Measurements from ENCODE around the gene TIMM50. TPM values are rescaled to one million over a fixed set of nuclear protein-coding genes. Genes with fewer than 3 reads are reported as not detected.

Gene TIMM50
- total and polyA plus RNA-seq, 2 of the 8 experiments (the other 6 are each of a cell fraction or from before 2014, with no cell fraction given) = 155 to 187 TPM

- WGBS, 2 experiments (ENCODE audit: extremely low coverage in 1 of 2, insufficient coverage in 1 of 2, insufficient read length in 1 of 2, insufficient replicate concordance in 2 of 2, low coverage in 1 of 2, low lambda C conversion rate in 2 of 2, missing lambda C conversion rate in 1 of 2) = 2% methylated on average over 33 of the region's 56 CpGs; no CpG with 5 or more reads in 1 of the 2 experiments
- H2BK120ac ChIP-seq (replicated peaks; ENCODE audit: low read depth, low read length) = no peak within 1 kb of the TSS
- H3K9ac ChIP-seq (replicated peaks in 1 of 4; ENCODE audit: extremely low read depth in 1 of 4, low read depth in 3 of 4, low read length in 3 of 4) = peak within 1 kb of the TSS; percentile 61 to 77 (median 70)
- H3K27ac ChIP-seq (ENCODE audit: low read depth, low read length) = peak within 1 kb of the TSS; percentile 61; the same call in 1 of the 2 replicates
- peaks cover 10% of the 10 kb centered on the region; the same call in 1 of the 2 replicates for H3K23me2 ChIP-seq (ENCODE audit: low read depth, low read length)
- H3K4me1 ChIP-seq (replicated peaks in 1 of 4; ENCODE audit: control insufficient read depth in 3 of 4, insufficient read depth in 4 of 4, low read length in 3 of 4) = peaks cover 0 to 10% (median 5%) of the 10 kb centered on the region in 4 experiments; a peak in 6 of 7 replicates
- H3K4me3 ChIP-seq (ENCODE audit: extremely low read depth in 1 of 4, insufficient read depth in 2 of 4, low read depth in 3 of 4, low read length in 4 of 4) = peak within 1 kb of the TSS; percentile 76 to 95 (median 90)
- peak within 1 kb of the TSS; percentile 79; the same call in 1 of the 2 replicates for H2BK5ac ChIP-seq (ENCODE audit: low read depth, low read length)
- 0 out of 8 replicates have a peak, but pooled peaks cover 0 to under 1% (median 0%) of the 10 kb centered on the region in 4 experiments for H3K36me3 ChIP-seq (ENCODE audit: control insufficient read depth in 2 of 4, insufficient read depth in 4 of 4, low read length in 3 of 4)
- H4K8ac ChIP-seq (ENCODE audit: extremely low read depth, insufficient read depth, low read length) = peak within 1 kb of the TSS; percentile 22
- CTCF ChIA-PET (ENCODE audit: partially characterized antibody) = interaction anchor here (0.9 to 10.7 kb wide), 8 partner anchors 11 to 103 kb away, joined by 3 to 101 read pairs (median 5); partner anchors contain the start of genes EID2, EID2B and PLEKHG2
- FAIRE-seq (no peak), DNase-seq (ENCODE audit: low read depth in 1 of 2, low spot score in 2 of 2) (peak in 1 of 2 experiments; percentile 91)
- peak within 1 kb of the TSS; percentile 45; the same call in 1 of the 2 replicates for H2BK12ac ChIP-seq (ENCODE audit: low read depth, low read length)
- peak within 1 kb of the TSS; percentile 88 for H3K18ac ChIP-seq (ENCODE audit: extremely low read depth, low read length)
- H4K5ac ChIP-seq (ENCODE audit: insufficient read length, low read depth, low read length) = peak within 1 kb of the TSS; percentile 8
- peaks cover 10% of the 10 kb centered on the region for H3K79me1 ChIP-seq (ENCODE audit: low read depth, low read length)
- peak within 1 kb of the TSS; percentile 73 for H2AFZ ChIP-seq (ENCODE audit: low read length)
- POLR2A ChIA-PET (ENCODE audit: partially characterized antibody) = interaction anchor here (0.6 to 4.2 kb wide), 25 partner anchors 8 to 123 kb away, joined by 3 to 24 read pairs (median 5); partner anchors contain the start of genes DLL3, EID2, MED29 and RPS16
- H2AK5ac ChIP-seq (ENCODE audit: low read depth, low read length) = no peak within 1 kb of the TSS
- no peak within 1 kb of the TSS; the same call in 1 of the 2 replicates for H2BK20ac ChIP-seq (ENCODE audit: low read length)
- no peak within 1 kb of the TSS for H3K23ac ChIP-seq (ENCODE audit: insufficient read length)
- peak within 1 kb of the TSS; percentile 38 for H3K4ac ChIP-seq (replicated peaks; ENCODE audit: insufficient read length, low read depth, low read length)
- H3K14ac ChIP-seq (ENCODE audit: insufficient read length) = no peak within 1 kb of the TSS
- peaks cover 0 to 2% (median 0%) of the 10 kb centered on the region in 4 experiments; a peak in 3 of 7 replicates for H3K27me3 ChIP-seq (replicated peaks in 1 of 4; ENCODE audit: control insufficient read depth in 3 of 4, extremely low read depth in 1 of 4, insufficient read depth in 3 of 4, low read length in 3 of 4)
- peak within 1 kb of the TSS; percentile 56 to 85 for H3K4me2 ChIP-seq (ENCODE audit: insufficient read depth in 1 of 2, low read depth in 2 of 2, low read length in 2 of 2)
- H4K20me1 ChIP-seq (replicated peaks in 1 of 2; ENCODE audit: control insufficient read depth in 1 of 2, insufficient read depth in 2 of 2, low read length in 2 of 2) = peaks cover 2 to 3% of the 10 kb centered on the region in 2 experiments
- peak within 1 kb of the TSS; percentile 22 for H4K91ac ChIP-seq (replicated peaks; ENCODE audit: insufficient read length, low read length)
- H3K9me3 ChIP-seq (ENCODE audit: insufficient read depth in 2 of 2, low read depth in 1 of 2, low read length in 1 of 2) = no peaks in the 10 kb centered on the region
- H2BK15ac ChIP-seq (ENCODE audit: low read length) = 0 out of 2 replicates have a peak within 1 kb of the TSS, but pooled peaks have one; percentile 72
- H3K56ac ChIP-seq (replicated peaks; ENCODE audit: insufficient read length, low read depth, low read length) = peak within 1 kb of the TSS; percentile 36
- H3K79me2 ChIP-seq (ENCODE audit: control insufficient read depth in 1 of 2, insufficient read depth in 2 of 2, low read length in 2 of 2) = peaks cover 0 to 7% of the 10 kb centered on the region in 2 experiments; a peak in 3 of 4 replicates
- peak; percentile 100 for TF ChIP-seq SP1 (IDR thresholded peaks at IDR 0.05; ENCODE audit: low read depth, low read length)
- peak; percentile 65 to 75; a peak in 1 of 4 replicates for TF ChIP-seq SIN3A (conservative IDR thresholded peaks at IDR 0.05 in 1 of 2, IDR thresholded peaks at IDR 0.05 in 1 of 2; ENCODE audit: low read depth in 1 of 2, low read length in 2 of 2)
- TF ChIP-seq, protein P1, sequence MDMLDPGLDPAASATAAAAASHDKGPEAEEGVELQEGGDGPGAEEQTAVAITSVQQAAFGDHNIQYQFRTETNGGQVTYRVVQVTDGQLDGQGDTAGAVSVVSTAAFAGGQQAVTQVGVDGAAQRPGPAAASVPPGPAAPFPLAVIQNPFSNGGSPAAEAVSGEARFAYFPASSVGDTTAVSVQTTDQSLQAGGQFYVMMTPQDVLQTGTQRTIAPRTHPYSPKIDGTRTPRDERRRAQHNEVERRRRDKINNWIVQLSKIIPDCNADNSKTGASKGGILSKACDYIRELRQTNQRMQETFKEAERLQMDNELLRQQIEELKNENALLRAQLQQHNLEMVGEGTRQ (IDR thresholded peaks at IDR 0.05; ENCODE audit: low read length) = no peak
- TF ChIP-seq TAF7 (optimal IDR thresholded peaks at IDR 0.05; ENCODE audit: borderline replicate concordance, low read depth, low read length) = peak; percentile 35
- TF ChIP-seq YY1 (IDR thresholded peaks at IDR 0.05; ENCODE audit: low read depth, low read length) = no peak
- TF ChIP-seq CHD1 (IDR thresholded peaks at IDR 0.05; ENCODE audit: low read depth, low read length) = no peak
- peak; percentile 56 for TF ChIP-seq BACH1 (IDR thresholded peaks at IDR 0.05; ENCODE audit: low read length)
- TF ChIP-seq MAFK (IDR thresholded peaks at IDR 0.05; ENCODE audit: low read depth, low read length) = no peak
- peak; percentile 73 for TF ChIP-seq RFX5 (IDR thresholded peaks at IDR 0.05; ENCODE audit: borderline replicate concordance, low read depth, low read length)
- TF ChIP-seq CBX8 (IDR thresholded peaks at IDR 0.05; ENCODE audit: borderline replicate concordance, low read depth, low read length) = no peak
These were observed 34.4 kb downstream of the TIMM50 start, which contains the start of gene SELENOV for GRCh38 chr19:39514840-39515550. TSS of gene SELENOV (plus strand) at chr19:39515139. CDS start at chr19:39515213, 74 bp downstream.

Measured in H1 (cell line).